AG04450 (cell line): ENCODE measurements around the gene CALR. TPM values are rescaled to one million over a fixed set of nuclear protein-coding genes. Genes with fewer than 3 reads are reported as not detected.

ENCODE experiments used
- CTCF ChIA-PET: fragments of 300-600, 350-600 bp; formaldehyde crosslinking; extraction: SDS; loops from one replicate; lab custom pipeline; 2022; ENCODE audit warnings: antibody characterized with exemption, inconsistent platforms; lab: Charles Lee
- POLR2A ChIA-PET: fragments of 350-600 bp; formaldehyde crosslinking; extraction: SDS; loops from one replicate; lab custom pipeline; 2021; ENCODE audit warnings: antibody characterized with exemption, inconsistent platforms; lab: Yijun Ruan, JAX
- DNase-seq: peaks from one replicate; pipeline ENCODE4 v3.0.0-alpha.2; 2011; ENCODE audit warnings: low read depth, low spot score
- H3K27ac ChIP-seq: one replicate; pipeline ENCODE4 v1.5.1; 2012; ENCODE audit warnings: low read depth, low read length, control low read depth
- H3K27me3 ChIP-seq: one replicate; pipeline ENCODE4 v1.6.0; 2012; ENCODE audit warnings: low read length; ENCODE audit not compliant: control insufficient read depth, insufficient read depth
- H3K4me3 ChIP-seq: 2 replicates; pipeline ENCODE4 v1.5.1; 2011; ENCODE audit warnings: mild to moderate bottlenecking, low read depth, low read length, control low read depth
- H3K9me3 ChIP-seq: 2 replicates; pipeline ENCODE4 v1.5.1; 2012; ENCODE audit warnings: low read length; ENCODE audit not compliant: control insufficient read depth, insufficient read depth
- polyA plus RNA-seq: library from polyadenylated mRNA; depleted of rRNA; stranded (reverse); fragments of >200 nt; gene quantifications from 2 replicates; pipeline ENCODE4 v1.2.3, GENCODE V29; 2011
- TF ChIP-seq, protein P1 (sequence below): IDR thresholded peaks from 2 replicates; pipeline ENCODE4 v1.5.1; 2011; ENCODE audit warnings: low read depth, low read length, control low read depth, inconsistent platforms

Gene CALR
- polyA plus RNA-seq, 1 experiment, result 1,650 TPM

DNA sequence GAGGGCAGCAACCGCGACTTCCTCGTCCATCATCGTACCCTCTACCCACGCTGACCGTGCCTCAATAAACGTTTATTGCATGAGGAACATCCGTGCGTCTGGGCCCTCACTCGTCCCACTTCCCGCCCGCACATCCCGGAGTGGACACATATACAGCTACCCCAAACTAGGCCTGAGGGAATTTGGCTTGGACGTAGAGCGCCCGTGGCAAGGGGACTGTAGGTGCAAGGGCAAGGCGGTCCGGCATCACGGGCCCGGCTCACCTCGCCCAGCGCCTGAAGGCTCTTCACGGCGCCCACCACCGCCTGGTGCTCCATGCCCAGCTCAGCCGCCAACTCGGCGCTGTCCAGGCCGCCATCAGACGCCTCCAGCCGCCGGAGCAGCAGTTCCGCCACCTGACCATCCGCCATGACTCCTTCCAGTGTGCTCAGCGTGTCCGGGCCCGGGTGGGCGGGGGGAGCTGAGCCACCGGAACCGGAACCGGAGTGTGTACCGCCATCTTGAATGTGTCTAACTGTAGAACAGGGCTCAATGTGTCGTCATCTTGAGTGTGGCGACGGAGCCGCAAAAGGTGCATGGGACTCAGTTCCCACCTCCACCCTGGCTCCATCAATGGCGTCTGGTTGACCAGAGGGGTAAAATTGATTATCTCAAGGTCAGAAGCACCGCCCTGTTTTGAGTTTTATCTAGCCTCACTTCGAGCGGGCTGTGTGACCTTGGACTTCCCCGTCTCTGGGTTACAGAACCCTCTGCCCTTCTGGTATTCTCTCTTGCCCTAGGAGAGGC, 4.9 kb upstream of the CALR start, which contains the start of gene FARSA:
Gene FARSA (minus strand): TSS at position 425 of the 786 bp plus-strand sequence. CDS start 15 bp downstream, at position 410.
- DNase-seq, result peak; percentile 74
- CTCF ChIA-PET, result interaction anchor here (1.3 kb wide), 1 partner anchor 173 kb away, joined by 4 read pairs; no protein-coding TSS in a partner anchor
- no peaks in the 10 kb centered on the region for H3K27me3 ChIP-seq
- TF ChIP-seq, protein P1, sequence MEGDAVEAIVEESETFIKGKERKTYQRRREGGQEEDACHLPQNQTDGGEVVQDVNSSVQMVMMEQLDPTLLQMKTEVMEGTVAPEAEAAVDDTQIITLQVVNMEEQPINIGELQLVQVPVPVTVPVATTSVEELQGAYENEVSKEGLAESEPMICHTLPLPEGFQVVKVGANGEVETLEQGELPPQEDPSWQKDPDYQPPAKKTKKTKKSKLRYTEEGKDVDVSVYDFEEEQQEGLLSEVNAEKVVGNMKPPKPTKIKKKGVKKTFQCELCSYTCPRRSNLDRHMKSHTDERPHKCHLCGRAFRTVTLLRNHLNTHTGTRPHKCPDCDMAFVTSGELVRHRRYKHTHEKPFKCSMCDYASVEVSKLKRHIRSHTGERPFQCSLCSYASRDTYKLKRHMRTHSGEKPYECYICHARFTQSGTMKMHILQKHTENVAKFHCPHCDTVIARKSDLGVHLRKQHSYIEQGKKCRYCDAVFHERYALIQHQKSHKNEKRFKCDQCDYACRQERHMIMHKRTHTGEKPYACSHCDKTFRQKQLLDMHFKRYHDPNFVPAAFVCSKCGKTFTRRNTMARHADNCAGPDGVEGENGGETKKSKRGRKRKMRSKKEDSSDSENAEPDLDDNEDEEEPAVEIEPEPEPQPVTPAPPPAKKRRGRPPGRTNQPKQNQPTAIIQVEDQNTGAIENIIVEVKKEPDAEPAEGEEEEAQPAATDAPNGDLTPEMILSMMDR, result no peak
- POLR2A ChIA-PET, result interaction anchor here (0.5 to 2.3 kb wide), 10 partner anchors 8 to 158 kb away, joined by 3 to 13 read pairs (median 4); partner anchors contain the start of genes DNASE2, GCDH, RAD23A and SYCE2
- peak within 1 kb of the TSS; percentile 92 for H3K4me3 ChIP-seq
- no peaks in the 10 kb centered on the region; the same call in 1 of the 2 replicates for H3K9me3 ChIP-seq
- peak within 1 kb of the TSS; percentile 22 for H3K27ac ChIP-seq

DNA sequence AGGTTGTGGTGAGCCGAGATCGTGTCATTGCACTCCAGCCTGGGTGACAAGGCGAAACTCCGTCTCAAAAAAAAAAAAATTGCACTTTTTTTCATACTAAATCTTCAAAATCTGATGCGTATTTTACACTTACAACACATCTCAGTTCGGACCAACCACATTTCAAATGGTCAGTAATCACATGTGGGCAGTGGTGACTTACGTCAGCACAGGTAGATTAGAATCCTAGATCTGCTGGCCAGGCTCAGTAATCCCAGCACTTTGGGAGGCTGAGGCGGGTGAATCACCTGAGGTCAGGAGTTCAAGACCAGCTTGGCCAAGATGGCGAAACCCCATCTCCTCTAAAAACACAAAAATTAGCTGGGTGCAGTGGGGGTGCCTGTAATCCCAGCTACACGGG, 3.3 kb upstream of the CALR start:
- POLR2A ChIA-PET, result no interaction called here

DNA sequence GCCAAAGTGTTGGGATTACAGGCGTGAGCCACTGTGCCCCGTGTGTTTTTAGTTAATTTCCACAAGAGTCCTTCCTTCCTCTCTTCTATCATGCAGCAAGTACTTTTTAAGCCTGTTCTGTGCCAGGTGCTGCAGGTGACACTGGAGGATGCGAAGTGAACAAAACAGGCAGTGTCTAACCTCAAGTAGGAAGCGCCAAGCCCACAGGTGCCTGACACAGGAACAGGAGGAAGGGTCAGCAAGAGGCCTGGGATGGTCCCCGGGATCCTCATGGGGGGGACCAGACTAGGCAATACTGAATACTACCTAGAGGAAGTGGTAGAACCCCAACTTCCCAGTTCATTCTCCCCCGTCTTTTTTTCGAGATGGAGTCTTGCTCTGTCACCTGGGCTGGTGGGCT, 1.8 kb upstream of the CALR start:
- Histone ChIP-seq H3K4me3 (no peak overlapping the region), H3K27me3 (no peaks in the 10 kb centered on the region), H3K9me3 (no peaks in the 10 kb centered on the region; the same call in 1 of the 2 replicates), H3K27ac (no peak overlapping the region)
- TF ChIP-seq, protein P1, result no peak
- DNase-seq, result no peak
- CTCF ChIA-PET, result no interaction called here
- POLR2A ChIA-PET, result no interaction called here

More for the DNA sequence above, 3.3 kb upstream of the CALR start:
- Histone ChIP-seq H3K9me3 (no peaks in the 10 kb centered on the region; the same call in 1 of the 2 replicates), H3K4me3 (no peak overlapping the region), H3K27me3 (no peaks in the 10 kb centered on the region), H3K27ac (no peak overlapping the region)
- CTCF ChIA-PET, result no interaction called here
- TF ChIP-seq, protein P1, result no peak
- DNase-seq, result no peak

DNA sequence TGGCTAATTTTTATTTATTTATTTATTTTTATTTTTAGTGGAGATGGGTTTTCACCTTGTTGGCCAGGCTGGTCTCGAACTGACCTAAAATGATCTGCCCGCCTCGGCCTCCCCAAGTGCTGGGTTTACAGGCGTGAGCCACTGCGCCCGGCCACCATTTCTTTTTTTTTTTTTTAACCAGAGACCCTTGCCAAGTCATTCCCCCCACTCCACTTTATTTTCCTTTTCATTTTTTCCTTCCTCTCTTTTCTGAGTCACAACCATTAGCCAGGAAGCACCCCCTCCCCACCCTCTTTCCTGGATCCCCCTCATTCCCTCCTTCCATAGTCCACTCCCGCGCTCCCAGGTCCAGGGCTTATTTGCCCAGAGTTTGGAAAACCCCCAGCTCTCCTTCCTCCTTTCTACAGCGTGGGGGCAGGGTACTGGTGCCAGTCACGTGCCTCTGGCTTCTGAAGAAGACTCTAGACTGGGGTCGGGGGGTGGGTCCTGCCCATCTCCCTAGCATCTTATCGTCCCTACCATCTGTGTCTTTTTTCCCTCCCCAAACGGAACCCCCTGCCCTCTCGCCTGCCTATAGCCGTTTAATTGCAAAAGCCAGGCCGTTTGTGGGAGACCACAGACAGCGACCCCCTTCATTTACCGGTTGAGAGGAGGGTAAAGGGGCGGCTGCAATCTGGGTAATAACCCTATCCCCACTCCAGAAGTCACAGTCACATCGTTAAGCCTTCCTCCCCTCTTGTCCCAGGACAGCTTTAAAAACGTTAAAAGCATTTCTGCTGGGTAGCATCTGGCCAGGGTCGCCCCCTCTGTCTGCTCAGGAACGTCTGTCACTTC, 1.1 kb upstream of the CALR start:
- POLR2A ChIA-PET, result interaction anchor here (0.7 to 1.4 kb wide), 6 partner anchors 9 to 72 kb away, joined by 3 to 9 read pairs (median 6); partner anchors contain the start of genes RAD23A and SYCE2
- no peak for DNase-seq
- Histone ChIP-seq H3K27me3 (no peaks in the 10 kb centered on the region), H3K4me3 (peak overlapping the region; percentile 70), H3K27ac (peak overlapping the region; percentile 31), H3K9me3 (no peaks in the 10 kb centered on the region; the same call in 1 of the 2 replicates)
- CTCF ChIA-PET, result interaction anchor here (0.8 kb wide), 1 partner anchor 28 kb away, joined by 3 read pairs; no protein-coding TSS in a partner anchor
- TF ChIP-seq, protein P1, result no peak
